Keratinocyte (primary cell): ENCODE results near the gene GRIN3B. TPM values are rescaled to one million over a fixed set of nuclear protein-coding genes. Genes with fewer than 3 reads are reported as not detected.

Experiments
- DNase-seq: peaks from one replicate; pipeline ENCODE4 v3.0.0-alpha.2; 2011; ENCODE audit warnings: low read depth, missing footprints, low spot score
- FAIRE-seq: peaks from 2 replicates; lab custom pipeline; 2011; peaks lifted over from hg19 to GRCh38; lab: Jason Lieb, UNC
- H2AFZ ChIP-seq: 2 replicates; pipeline ENCODE4 v1.6.0; 2012; ENCODE audit warnings: low read length, control low read depth, inconsistent platforms; ENCODE audit not compliant: control insufficient read depth
- H3K27ac ChIP-seq: 2 replicates; pipeline ENCODE4 v1.5.1; 2011; ENCODE audit warnings: low read length; ENCODE audit not compliant: control insufficient read depth, insufficient read depth
- H3K27me3 ChIP-seq: 3 replicates; pipeline ENCODE4 v1.6.0; 2011; ENCODE audit warnings: low read length; ENCODE audit not compliant: control insufficient read depth, insufficient read depth; ENCODE audit errors: extremely low read depth
- H3K36me3 ChIP-seq, 2 experiments: 2 replicates in 1 of 2; 3 replicates in 1 of 2; pipeline ENCODE4 v1.5.1; 2011; ENCODE audit warnings: low read length in 2 of 2, mild to moderate bottlenecking in 1 of 2; ENCODE audit not compliant: control insufficient read depth in 2 of 2, insufficient read depth in 2 of 2; ENCODE audit errors: extremely low read depth in 1 of 2
- H3K4me1 ChIP-seq: 3 replicates; pipeline ENCODE4 v1.5.1; 2011; ENCODE audit warnings: low read length; ENCODE audit not compliant: control insufficient read depth, insufficient read depth; ENCODE audit errors: extremely low read depth
- H3K4me2 ChIP-seq: 3 replicates; pipeline ENCODE4 v1.6.0; 2011; ENCODE audit warnings: low read depth, low read length; ENCODE audit not compliant: control insufficient read depth, insufficient read depth; ENCODE audit errors: extremely low read depth
- H3K4me3 ChIP-seq, 3 experiments: fragments of 200-600 bp in 1 of 3; sonication (generic) in 1 of 3; 2 replicates in 2 of 3; 3 replicates in 1 of 3; pipeline ENCODE4 v1.5.1; 2011 to 2016; ENCODE audit warnings: low read length in 3 of 3, mild to moderate bottlenecking in 3 of 3, control low read depth in 2 of 3, inconsistent platforms in 1 of 3, low read depth in 1 of 3, mixed read lengths in 1 of 3, mixed run types in 1 of 3, moderate library complexity in 1 of 3; ENCODE audit not compliant: control insufficient read depth in 2 of 3, insufficient read depth in 2 of 3; ENCODE audit errors: extremely low read depth in 1 of 3
- H3K79me2 ChIP-seq: 2 replicates; pipeline ENCODE4 v1.6.0; 2012; ENCODE audit warnings: low read length; ENCODE audit not compliant: control insufficient read depth, insufficient read depth
- H3K9ac ChIP-seq: 3 replicates; pipeline ENCODE4 v1.6.0; 2011; ENCODE audit warnings: low read length; ENCODE audit not compliant: control insufficient read depth, insufficient read depth; ENCODE audit errors: extremely low read depth
- H3K9me1 ChIP-seq: 3 replicates; pipeline ENCODE4 v1.6.0; 2011; ENCODE audit warnings: low read length; ENCODE audit not compliant: control insufficient read depth, insufficient read depth; ENCODE audit errors: extremely low read depth
- H3K9me3 ChIP-seq: 2 replicates; pipeline ENCODE4 v1.5.1; 2012; ENCODE audit warnings: low read depth, low read length; ENCODE audit not compliant: control insufficient read depth
- H4K20me1 ChIP-seq: 3 replicates; pipeline ENCODE4 v1.6.0; 2011; ENCODE audit warnings: low read length; ENCODE audit not compliant: control insufficient read depth, insufficient read depth; ENCODE audit errors: extremely low read depth
- CTCF ChIP-seq, 3 experiments: IDR thresholded peaks in 1 of 3; conservative IDR thresholded peaks in 1 of 3; optimal IDR thresholded peaks in 1 of 3; 2 replicates in 2 of 3; 3 replicates in 1 of 3; pipeline versions ENCODE3 to v1.5.1; 2011; ENCODE audit warnings: low read length in 3 of 3, mild to moderate bottlenecking in 3 of 3, moderate library complexity in 2 of 3, control low read depth in 1 of 3, inconsistent platforms in 1 of 3; ENCODE audit not compliant: insufficient read depth in 2 of 3; ENCODE audit errors: extremely low read depth in 1 of 3
- EZH2 ChIP-seq: IDR thresholded peaks from one replicate; pipeline ENCODE4 v1.6.1; 2012; ENCODE audit warnings: inconsistent platforms, mild to moderate bottlenecking, low read length, moderate library complexity
- dilution Hi-C: fragments of 300-500 bp; cut with MboI; formaldehyde crosslinking; loops from one replicate; pipeline ENCODE4 v1.7.0; 2020; ENCODE audit warnings: low sequenced_read_pairs; ENCODE audit not compliant: extremely low pct_ligation_motif_present
- polyA plus RNA-seq, 5 experiments: library from polyadenylated mRNA; depleted of rRNA in 3 of 5; stranded (reverse) in 3 of 5; stranded (forward) in 1 of 5; unstranded in 1 of 5; fragments of >200 nt; gene quantifications; 1 replicate in 1 of 5; 2 replicates in 3 of 5; 3 replicates in 1 of 5; pipeline versions ENCODE4 v1.2.1 to v1.2.3, GENCODE V29; 2011 to 2012; ENCODE audit warnings: missing spikeins in 2 of 5, low read depth in 1 of 5, low replicate concordance in 1 of 5

Gene GRIN3B
- polyA plus RNA-seq, 1 donor (not counting 4 experiments of a cell fraction or from before 2014, with no cell fraction given), result 0.20 TPM

DNA sequence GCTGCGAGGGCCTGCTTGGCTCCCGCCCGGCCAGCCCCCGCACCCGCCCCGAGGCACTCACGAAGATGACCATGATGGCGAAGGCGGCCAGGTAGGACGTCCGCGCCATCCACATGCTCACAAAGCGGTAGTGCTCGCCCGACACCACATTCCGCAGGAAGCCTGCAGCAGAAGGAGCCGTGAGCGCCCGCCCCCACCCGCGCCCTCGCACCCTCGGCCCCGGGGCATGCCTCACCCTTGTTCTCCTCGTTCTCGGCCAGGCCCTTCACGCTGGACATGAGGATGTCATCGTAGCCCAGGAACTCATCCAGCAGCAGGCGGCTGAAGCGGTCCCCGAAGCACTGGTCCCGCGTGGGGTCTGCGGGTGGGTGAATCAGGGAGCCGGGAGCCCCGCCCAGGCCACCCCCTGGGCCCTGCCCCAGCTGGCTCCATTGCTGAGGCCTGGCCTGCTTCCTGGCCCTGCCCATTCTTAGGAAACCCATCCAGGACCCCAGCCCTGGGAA, 11.7 kb downstream of the GRIN3B start:
- FAIRE-seq, result no peak
- Histone ChIP-seq H3K79me2 (peaks cover 41% of the 10 kb centered on the region), H3K9me3 (no peaks in the 10 kb centered on the region), H2AFZ (no peak overlapping the region), H3K4me1 (peaks cover 13% of the 10 kb centered on the region), H3K4me2 (no peak overlapping the region), H4K20me1 (peaks cover 14% of the 10 kb centered on the region), H3K9ac (no peak overlapping the region), H3K27me3 (no peaks in the 10 kb centered on the region), H3K36me3 (peaks cover 9 to 17% of the 10 kb centered on the region in 2 experiments), H3K4me3 (no peak overlapping the region), H3K27ac (no peak overlapping the region), H3K9me1 (peaks cover 4% of the 10 kb centered on the region)
- no peak for DNase-seq
- TF ChIP-seq EZH2, result no peak
- no peak for TF ChIP-seq CTCF (optimal IDR thresholded peaks at IDR 0.05 in 1 of 3, IDR thresholded peaks at IDR 0.05 in 1 of 3, conservative IDR thresholded peaks at IDR 0.05 in 1 of 3; ENCODE audit: extremely low read depth in 1 of 3, insufficient read depth in 2 of 3, low read length in 3 of 3)
- dilution Hi-C loops, result no loop called here

DNA sequence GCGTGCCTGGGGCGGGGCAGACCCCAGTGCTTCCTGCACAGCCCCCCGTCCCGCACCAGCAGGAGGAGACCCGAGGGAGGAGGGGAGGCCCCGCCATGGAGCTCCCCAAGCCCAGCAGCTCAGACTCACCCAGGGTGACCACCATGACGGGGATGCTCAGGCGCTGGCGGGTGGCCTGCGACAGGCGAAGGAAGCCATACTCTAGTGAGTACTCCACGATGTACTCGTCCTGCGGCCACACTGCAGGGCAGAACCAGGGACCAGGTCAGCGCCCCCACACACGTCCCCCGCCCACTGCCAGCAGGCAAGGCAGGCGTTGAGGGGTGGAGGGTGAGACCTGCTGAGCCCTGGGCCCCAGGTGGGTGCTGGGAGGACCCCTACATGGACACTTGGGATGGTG, 12.1 kb downstream of the GRIN3B start:
- no peak for FAIRE-seq
- Histone ChIP-seq H3K4me3 (no peak overlapping the region), H3K9ac (no peak overlapping the region), H3K9me3 (no peaks in the 10 kb centered on the region), H4K20me1 (peaks cover 18% of the 10 kb centered on the region), H3K27me3 (no peaks in the 10 kb centered on the region), H2AFZ (no peak overlapping the region), H3K4me1 (peaks cover 18% of the 10 kb centered on the region), H3K27ac (no peak overlapping the region), H3K79me2 (peaks cover 46% of the 10 kb centered on the region), H3K9me1 (peaks cover 4% of the 10 kb centered on the region), H3K36me3 (peaks cover 9 to 17% of the 10 kb centered on the region in 2 experiments), H3K4me2 (no peak overlapping the region)
- DNase-seq, result no peak
- dilution Hi-C loops, result no loop called here
- TF ChIP-seq CTCF (optimal IDR thresholded peaks at IDR 0.05 in 1 of 3, IDR thresholded peaks at IDR 0.05 in 1 of 3, conservative IDR thresholded peaks at IDR 0.05 in 1 of 3; ENCODE audit: extremely low read depth in 1 of 3, insufficient read depth in 2 of 3, low read length in 3 of 3) (no peak), EZH2 (no peak)
